Mesenchymal stem cell (in vitro differentiated cells and primary cell): Measurements from ENCODE around the gene FCGR3A. TPM values are rescaled to one million over a fixed set of nuclear protein-coding genes. Genes with fewer than 3 reads are reported as not detected.
"Not testable (repeated sequence)": the region's sequence is repeated elsewhere in the genome, so short reads cannot be mapped to it uniquely, and the experiment has no call there.

ENCODE experiments used
- DNase-seq: peaks from one replicate; pipeline ENCODE4 v3.0.0-alpha.2; 2013
- H2AFZ ChIP-seq: one replicate; pipeline ENCODE4 v1.6.1; 2013; ENCODE audit warnings: low read depth, mild to moderate bottlenecking, control low read depth, inconsistent platforms, low read length, moderate library complexity
- H2AK5ac ChIP-seq: 2 replicates; pipeline ENCODE4 v1.6.1; 2013; ENCODE audit warnings: low read length, moderate library complexity, mild to moderate bottlenecking, inconsistent platforms; ENCODE audit not compliant: severe bottlenecking
- H2BK120ac ChIP-seq: one replicate; pipeline ENCODE4 v1.6.1; 2013; ENCODE audit warnings: low read depth, mild to moderate bottlenecking, inconsistent platforms, low read length, moderate library complexity
- H2BK12ac ChIP-seq, 2 experiments: one replicate each; pipeline ENCODE4 v1.6.1; 2013; ENCODE audit warnings: inconsistent platforms in 2 of 2, low read length in 2 of 2, mild to moderate bottlenecking in 2 of 2, moderate library complexity in 2 of 2, control low read depth in 1 of 2
- H2BK15ac ChIP-seq: one replicate; pipeline ENCODE4 v1.6.1; 2013; ENCODE audit warnings: mild to moderate bottlenecking, low read depth, inconsistent platforms; ENCODE audit not compliant: poor library complexity, severe bottlenecking
- H2BK5ac ChIP-seq: 2 replicates; pipeline ENCODE4 v1.6.1; 2013; ENCODE audit warnings: low read depth, mild to moderate bottlenecking, low read length, control low read depth, inconsistent platforms; ENCODE audit not compliant: poor library complexity, severe bottlenecking
- H3K14ac ChIP-seq, 2 experiments: one replicate each; pipeline ENCODE4 v1.6.1; 2013; ENCODE audit warnings: inconsistent platforms in 2 of 2, low read length in 2 of 2, control low read depth in 1 of 2, mild to moderate bottlenecking in 1 of 2, moderate library complexity in 1 of 2
- H3K18ac ChIP-seq, 2 experiments: one replicate each; pipeline ENCODE4 v1.6.1; 2013; ENCODE audit warnings: inconsistent platforms in 2 of 2, low read length in 2 of 2, control low read depth in 1 of 2, low read depth in 1 of 2, mild to moderate bottlenecking in 1 of 2
- H3K23ac ChIP-seq, 2 experiments: one replicate each; pipeline ENCODE4 v1.6.1; 2013; ENCODE audit warnings: inconsistent platforms in 2 of 2, low read length in 2 of 2, mild to moderate bottlenecking in 2 of 2, moderate library complexity in 2 of 2, control low read depth in 1 of 2
- H3K27ac ChIP-seq: 2 replicates; pipeline ENCODE4 v1.5.1; 2013; ENCODE audit warnings: mild to moderate bottlenecking, moderate library complexity, low read length, control low read depth, inconsistent platforms; ENCODE audit not compliant: poor library complexity, severe bottlenecking
- H3K27me3 ChIP-seq, 2 experiments: 2 replicates each; pipeline versions ENCODE4 v1.6.1 to v1.7.0; 2013; ENCODE audit warnings: low read length in 2 of 2, mild to moderate bottlenecking in 2 of 2, moderate library complexity in 2 of 2, control low read depth in 1 of 2, inconsistent platforms in 1 of 2; ENCODE audit not compliant: control insufficient read depth in 1 of 2, insufficient read depth in 1 of 2
- H3K36me3 ChIP-seq, 2 experiments: 2 replicates each; pipeline versions ENCODE4 v1.6.1 to v1.7.0; 2013; ENCODE audit warnings: low read length in 2 of 2, control low read depth in 1 of 2, inconsistent platforms in 1 of 2, low read depth in 1 of 2, mild to moderate bottlenecking in 1 of 2; ENCODE audit not compliant: insufficient read depth in 2 of 2, control insufficient read depth in 1 of 2
- H3K4ac ChIP-seq, 2 experiments: one replicate each; pipeline ENCODE4 v1.6.1; 2013; ENCODE audit warnings: inconsistent platforms in 2 of 2, low read length in 2 of 2, mild to moderate bottlenecking in 2 of 2, moderate library complexity in 2 of 2, control low read depth in 1 of 2, low read depth in 1 of 2
- H3K4me1 ChIP-seq: 2 replicates; pipeline ENCODE4 v1.6.1; 2013; ENCODE audit warnings: low read depth, low read length, control low read depth; ENCODE audit not compliant: control insufficient read depth, insufficient read depth
- H3K4me2 ChIP-seq: 2 replicates; pipeline ENCODE4 v1.6.1; 2013; ENCODE audit warnings: low read length, mild to moderate bottlenecking, inconsistent platforms; ENCODE audit not compliant: poor library complexity, severe bottlenecking
- H3K4me3 ChIP-seq, 2 experiments: 2 replicates each; pipeline versions ENCODE4 v1.5.1 to v1.7.0; 2013; ENCODE audit warnings: low read length in 2 of 2, mild to moderate bottlenecking in 2 of 2, control low read depth in 1 of 2, low read depth in 1 of 2; ENCODE audit not compliant: insufficient read depth in 1 of 2
- H3K79me1 ChIP-seq: replicated peaks from 2 replicates; pipeline ENCODE4 v1.6.1; 2013; ENCODE audit warnings: mild to moderate bottlenecking, control low read depth, low read length, inconsistent platforms; ENCODE audit not compliant: poor library complexity, severe bottlenecking
- H3K9ac ChIP-seq: 2 replicates; pipeline ENCODE4 v1.7.0; 2013; ENCODE audit warnings: mild to moderate bottlenecking, low read length, moderate library complexity
- H3K9me3 ChIP-seq: 2 replicates; pipeline ENCODE4 v1.7.0; 2013; ENCODE audit warnings: mild to moderate bottlenecking, low read length; ENCODE audit not compliant: control insufficient read depth
- H4K8ac ChIP-seq: one replicate; pipeline ENCODE4 v1.6.1; 2013; ENCODE audit warnings: inconsistent platforms, mild to moderate bottlenecking, low read length, moderate library complexity
- H4K91ac ChIP-seq: one replicate; pipeline ENCODE4 v1.6.1; 2013; ENCODE audit warnings: mild to moderate bottlenecking, low read length, inconsistent platforms
- WGBS: methylation state at CpG from one replicate; pipeline ENCODE4 v1.1.7; 2013; ENCODE audit warnings: mixed read lengths; 5-methylcytosine and 5-hydroxymethylcytosine counted together
- polyA plus RNA-seq, 2 experiments: library from polyadenylated mRNA; stranded (reverse); fragments of 200-250 nt; gene quantifications; one replicate each; pipeline ENCODE4 v1.2.3, GENCODE V29; 2013

Gene FCGR3A
- polyA plus RNA-seq (2013, experiment 1 of 2) = not detected
- not detected for polyA plus RNA-seq (2013, experiment 2 of 2)

DNA sequence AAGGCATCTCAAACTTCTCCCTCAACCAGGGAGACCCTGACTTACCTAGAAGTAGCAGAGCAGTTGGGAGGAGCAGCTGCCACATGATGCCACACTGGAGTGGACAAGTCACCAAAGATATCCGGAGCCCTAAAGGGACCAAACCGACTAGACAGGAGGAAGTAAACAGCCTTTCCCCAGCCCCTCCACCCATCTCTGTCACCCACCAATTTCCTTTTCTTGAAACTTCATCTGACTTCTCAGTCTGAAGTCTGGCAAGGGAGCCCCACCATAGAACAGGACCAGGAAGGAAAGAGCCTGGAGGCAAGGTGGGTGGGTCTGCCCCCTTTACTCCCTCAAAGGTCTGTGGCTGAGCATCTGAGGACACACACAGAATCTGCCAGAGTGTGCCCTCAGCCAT is at the start of gene FCGR3A:
Gene FCGR3A, minus strand, starts transcription at position 167 of the 400 bp plus-strand sequence. Its CDS starts 82 bp downstream, at position 85.
- peaks cover 0 to 6% of the 10 kb centered on the region in 2 experiments for H3K27me3 ChIP-seq
- H3K4me1 ChIP-seq = no peaks in the 10 kb centered on the region
- no peak within 1 kb of the TSS for H3K4ac ChIP-seq
- no peaks in the 10 kb centered on the region for H3K79me1 ChIP-seq
- H2AFZ ChIP-seq = no peak within 1 kb of the TSS
- no peak within 1 kb of the TSS for H3K18ac ChIP-seq
- DNase-seq = no peak
- H3K27ac ChIP-seq = no peak within 1 kb of the TSS
- H3K14ac ChIP-seq = no peak within 1 kb of the TSS
- H4K91ac ChIP-seq = no peak within 1 kb of the TSS
- no CpG with 5 or more reads among the region's 2 CpGs for WGBS
- H4K8ac ChIP-seq = no peak within 1 kb of the TSS
- no peak within 1 kb of the TSS for H2BK120ac ChIP-seq
- H2BK5ac ChIP-seq = no peak within 1 kb of the TSS
- no peak within 1 kb of the TSS for H2AK5ac ChIP-seq
- H3K23ac ChIP-seq = no peak within 1 kb of the TSS
- H2BK12ac ChIP-seq = no peak within 1 kb of the TSS
- H3K4me2 ChIP-seq = no peak within 1 kb of the TSS
- H3K9me3 ChIP-seq = no peaks in the 10 kb centered on the region
- H3K4me3 ChIP-seq = no peak within 1 kb of the TSS
- no peak within 1 kb of the TSS for H3K9ac ChIP-seq
- H2BK15ac ChIP-seq = no peak within 1 kb of the TSS
- H3K36me3 ChIP-seq = no peaks in the 10 kb centered on the region

DNA sequence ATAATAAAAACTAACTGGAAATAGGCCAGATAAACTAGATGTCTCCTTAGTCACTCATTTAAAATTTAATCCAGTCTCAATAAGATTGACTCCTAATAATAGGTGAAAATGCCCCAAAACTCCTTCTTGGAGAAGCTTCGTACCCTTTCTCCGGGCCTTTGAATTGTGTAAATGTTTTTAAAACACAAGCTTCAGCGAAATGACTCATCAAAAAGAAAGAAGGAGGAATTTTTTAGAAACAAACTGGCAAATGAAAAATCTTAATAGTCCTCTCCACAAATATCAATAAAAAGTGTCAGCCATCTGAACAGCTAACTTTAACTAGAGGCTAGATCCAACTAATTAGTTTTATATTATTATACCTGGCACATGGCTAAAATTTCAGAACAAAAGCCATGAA is 47.5 kb upstream of the FCGR3A start:
- H4K8ac ChIP-seq, H2AK5ac ChIP-seq, H2BK5ac ChIP-seq, H3K14ac ChIP-seq, H3K27ac ChIP-seq, H3K4me3 ChIP-seq, H3K9ac ChIP-seq, H3K18ac ChIP-seq, H2BK12ac ChIP-seq, H3K4ac ChIP-seq, H3K79me1 ChIP-seq, H3K27me3 ChIP-seq, H3K23ac ChIP-seq, H2BK120ac ChIP-seq, H3K4me2 ChIP-seq, H3K9me3 ChIP-seq, H2AFZ ChIP-seq, H4K91ac ChIP-seq, H3K4me1 ChIP-seq, H2BK15ac ChIP-seq, H3K36me3 ChIP-seq, DNase-seq: not testable (repeated sequence)
- WGBS = no CpG with 5 or more reads among the region's 3 CpGs

DNA sequence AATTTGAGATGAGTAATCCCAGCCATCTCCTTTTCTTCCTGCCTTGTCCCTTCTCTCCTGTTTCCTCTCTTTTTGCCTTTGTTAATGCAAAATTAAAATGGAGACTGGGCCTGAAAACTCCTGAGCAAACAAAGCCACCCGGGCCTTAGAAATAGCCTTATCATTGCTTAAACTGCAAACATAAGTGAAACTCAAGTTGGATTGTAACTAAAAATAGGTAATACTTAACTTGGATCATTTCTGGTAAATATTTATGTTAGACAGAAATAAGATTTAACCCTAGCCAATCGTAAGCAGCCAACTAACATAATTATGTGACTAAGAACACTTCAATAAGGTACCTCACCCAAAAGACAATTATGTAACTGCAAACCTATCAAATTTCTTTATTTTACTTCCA is 46.0 kb upstream of the FCGR3A start:
- not testable (repeated sequence) for H3K9me3 ChIP-seq, H2BK5ac ChIP-seq, H3K79me1 ChIP-seq, H2BK12ac ChIP-seq, H3K4me3 ChIP-seq, H2AFZ ChIP-seq, H3K27ac ChIP-seq, H3K9ac ChIP-seq, H3K27me3 ChIP-seq, H2BK15ac ChIP-seq, H3K36me3 ChIP-seq, H4K91ac ChIP-seq, H3K4me1 ChIP-seq, H3K4me2 ChIP-seq, H4K8ac ChIP-seq, H2AK5ac ChIP-seq, H2BK120ac ChIP-seq, H3K14ac ChIP-seq, H3K23ac ChIP-seq
- peak; percentile 53 for DNase-seq
- H3K4ac ChIP-seq = peak overlapping the region in 1 of 2 experiments; percentile 73
- H3K18ac ChIP-seq = peak overlapping the region in 1 of 2 experiments; percentile 94
- no CpG with 5 or more reads among the region's 2 CpGs for WGBS

- peak overlapping the region in 1 of 2 experiments; percentile 63 for H2BK12ac ChIP-seq
- not testable (repeated sequence) for H2AK5ac ChIP-seq, H2BK15ac ChIP-seq, H3K9ac ChIP-seq, H3K27me3 ChIP-seq, H3K4me1 ChIP-seq, H3K4me2 ChIP-seq, H3K9me3 ChIP-seq, H3K23ac ChIP-seq, H3K4me3 ChIP-seq, H2AFZ ChIP-seq, H3K27ac ChIP-seq, H2BK120ac ChIP-seq, H3K79me1 ChIP-seq, H3K36me3 ChIP-seq, H2BK5ac ChIP-seq
- 4% methylated on average over 2 of the region's 2 CpGs for WGBS
- DNase-seq = peak; percentile 11
- peak overlapping the region in 1 of 2 experiments; percentile 94 for H3K18ac ChIP-seq
- H3K14ac ChIP-seq = peak overlapping the region in 1 of 2 experiments; percentile 88
- H4K8ac ChIP-seq = peak overlapping the region; percentile 14
- peak overlapping the region in 1 of 2 experiments; percentile 73 for H3K4ac ChIP-seq
- H4K91ac ChIP-seq = peak overlapping the region; percentile 97
Observed at GRCh38 chr1:161595173-161595572, 45.6 kb upstream of the FCGR3A start.
